ENCODE data around the gene GALNT2. TPM values are rescaled to one million over a fixed set of nuclear protein-coding genes. Genes with fewer than 3 reads are reported as not detected.

GALNT2 gene
- total and polyA plus RNA-seq, 7 donors = 43.7 to 88.7 (median 75.7) TPM

GRCh38 chr1:230308039-230308438 lies 241.0 kb downstream of the GALNT2 start:
- Histone ChIP-seq H3K4me1 (peaks cover 32% of the 10 kb centered on the region), H3K4me3 (no peak overlapping the region), H3K36me3 (ENCODE audit: insufficient read depth in 1 of 2, low read depth in 1 of 2) (no peaks in the 10 kb centered on the region), H3K27ac (no peak overlapping the region), H3K27me3 (ENCODE audit: insufficient read depth in 3 of 3, low read length in 2 of 3) (no peaks in the 10 kb centered on the region), H3K9me3 (no peaks in the 10 kb centered on the region)
- intact Hi-C loops (cut with DNase I) = loop anchor here (10.0 kb wide), 2 partner anchors 323 to 423 kb away; no protein-coding TSS in a partner anchor
- 62 to 73% (median 64%) methylated on average over 8 of the region's 8 CpGs for WGBS, 3 donors
- ATAC-seq = peak in 3 of 4 donors; percentile 18 to 50 (median 20)
- peak; percentile 70 to 80 for DNase-seq
- TF ChIP-seq CTCF (IDR thresholded peaks at IDR 0.05) = no peak

DNA sequence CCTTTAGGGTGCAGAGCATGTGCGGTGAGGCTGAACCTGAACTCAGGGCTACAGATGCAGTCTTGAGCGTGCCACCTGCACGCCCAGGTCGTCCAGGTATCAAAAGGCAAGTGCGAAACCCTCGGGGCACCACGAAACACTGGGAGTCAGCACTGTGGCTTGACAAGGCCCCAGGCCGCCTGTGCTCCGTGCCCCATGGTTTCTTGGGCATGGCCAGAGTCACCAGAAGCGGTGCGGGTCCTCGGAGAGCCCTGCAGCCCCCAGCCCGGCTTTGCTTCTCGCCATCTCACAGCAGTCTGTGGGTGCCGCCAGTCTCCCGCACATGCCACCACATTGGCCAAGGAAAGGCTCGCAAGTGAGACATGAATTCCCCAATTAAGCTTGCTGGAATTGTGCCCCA lies 241.8 kb downstream of the GALNT2 start:
- Histone ChIP-seq H3K4me3 (no peak overlapping the region), H3K27me3 (ENCODE audit: insufficient read depth in 3 of 3, low read length in 2 of 3) (no peaks in the 10 kb centered on the region), H3K9me3 (no peaks in the 10 kb centered on the region), H3K36me3 (ENCODE audit: insufficient read depth in 1 of 2, low read depth in 1 of 2) (no peaks in the 10 kb centered on the region), H3K4me1 (peaks cover 24% of the 10 kb centered on the region), H3K27ac (no peak overlapping the region)
- ATAC-seq = no peak
- 92 to 98% (median 97%) methylated on average over 17 of the region's 17 CpGs for WGBS, 3 donors
- intact Hi-C loops (cut with DNase I) = loop anchor here (10.0 kb wide), 2 partner anchors 324 to 424 kb away; no protein-coding TSS in a partner anchor
- no peak for TF ChIP-seq CTCF (IDR thresholded peaks at IDR 0.05)
- DNase-seq = no peak

DNA sequence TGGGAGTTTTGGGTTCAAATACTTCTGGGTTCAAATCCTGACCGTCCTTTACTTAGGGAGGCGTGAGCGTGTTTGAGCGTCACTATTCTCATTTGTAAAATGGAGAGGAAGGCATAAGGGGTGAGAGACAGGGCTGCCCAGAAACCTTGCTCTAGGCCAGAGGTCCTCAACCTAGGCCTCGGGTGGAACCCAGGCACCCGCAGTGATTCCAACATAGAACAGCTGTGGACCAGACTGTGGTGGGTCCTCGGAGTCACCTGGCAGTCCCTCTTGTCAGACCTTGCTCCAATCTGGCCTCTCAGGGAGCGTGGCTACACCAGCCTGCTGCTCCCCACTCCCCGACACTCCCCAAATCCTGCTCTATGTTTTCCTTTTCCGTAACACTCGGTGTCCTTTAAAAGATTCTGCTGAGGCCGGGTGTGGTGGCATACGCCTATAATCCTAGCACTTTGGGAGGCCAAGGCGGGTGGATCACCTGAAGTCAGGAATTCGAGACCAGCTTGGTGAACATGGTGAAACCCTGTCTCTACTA lies 242.7 kb downstream of the GALNT2 start:
- Histone ChIP-seq H3K4me1 (peaks cover 16% of the 10 kb centered on the region), H3K4me3 (no peak overlapping the region), H3K27ac (no peak overlapping the region), H3K36me3 (ENCODE audit: insufficient read depth in 1 of 2, low read depth in 1 of 2) (no peaks in the 10 kb centered on the region), H3K27me3 (ENCODE audit: insufficient read depth in 3 of 3, low read length in 2 of 3) (no peaks in the 10 kb centered on the region), H3K9me3 (no peaks in the 10 kb centered on the region)
- 93 to 96% (median 93%) methylated on average over 15 of the region's 15 CpGs for WGBS, 3 donors
- DNase-seq (no peak), ATAC-seq (no peak)
- no peak for TF ChIP-seq CTCF (IDR thresholded peaks at IDR 0.05)
- intact Hi-C loops (cut with DNase I) = loop anchor here (1.0 to 10.0 kb wide), 6 partner anchors 87 to 649 kb away; no protein-coding TSS in a partner anchor

- DNase-seq (peak; percentile 67 to 85), ATAC-seq (peak; percentile 89 to 94 (median 92))
- Histone ChIP-seq H3K27ac (no peak overlapping the region), H3K27me3 (ENCODE audit: insufficient read depth in 3 of 3, low read length in 2 of 3) (no peaks in the 10 kb centered on the region), H3K36me3 (ENCODE audit: insufficient read depth in 1 of 2, low read depth in 1 of 2) (no peaks in the 10 kb centered on the region), H3K4me1 (peaks cover 8% of the 10 kb centered on the region), H3K4me3 (no peak overlapping the region), H3K9me3 (no peaks in the 10 kb centered on the region)
- 34 to 38% (median 35%) methylated on average over 14 of the region's 14 CpGs for WGBS, 3 donors
- intact Hi-C loops (cut with DNase I) = loop anchor here (1.0 to 10.0 kb wide), 4 partner anchors 88 to 650 kb away; no protein-coding TSS in a partner anchor
- peak; percentile 97 for TF ChIP-seq CTCF (IDR thresholded peaks at IDR 0.05)
These were observed 243.5 kb downstream of the GALNT2 start for GRCh38 chr1:230310381-230311163.

All from psoas muscle (tissue), 8 donors.